Spleen (tissue), 7 donors: ENCODE measurements around the gene TBC1D16.

Experiments used
- CTCF ChIP-seq, 11 experiments: fragments of 200-600 bp in 7 of 11; fragments of 450-650 bp in 4 of 11; sonication (generic) in 4 of 11; IDR thresholded peaks in 8 of 11; conservative IDR thresholded peaks in 3 of 11; 1 replicate in 7 of 11; 2 replicates in 4 of 11; pipeline versions ENCODE4 v1.4.0 to v1.8.0; 2016 to 2021; ENCODE audit warnings: antibody characterized with exemption in 11 of 11, inconsistent platforms in 4 of 11, mild to moderate bottlenecking in 1 of 11
- POLR2A ChIP-seq, 3 donors: fragments of 450-650 bp; IDR thresholded peaks; one replicate each; pipeline ENCODE4 v1.5.1; 2017; ENCODE audit warnings: antibody characterized with exemption in 3 of 3, mild to moderate bottlenecking in 1 of 3
- POLR2AphosphoS5 ChIP-seq, 3 donors: sonication (generic); formaldehyde crosslinking; IDR thresholded peaks; one replicate each; pipeline ENCODE4 v1.5.1; 2017; ENCODE audit warnings: antibody characterized with exemption in 3 of 3
- donor health status: DM: no; HTN: no; CAD: no; lungs with moderate emphysema.
- donor health status: DM: no; HTN: no; CAD: no.
- donor health status: DM: no; HTN: no; CAD: no.

- TF ChIP-seq CTCF (IDR thresholded peaks at IDR 0.05 in 8 of 11, conservative IDR thresholded peaks at IDR 0.05 in 3 of 11) = no peak
- no peak for TF ChIP-seq POLR2AphosphoS5 (IDR thresholded peaks at IDR 0.05)
- no peak for TF ChIP-seq POLR2A (IDR thresholded peaks at IDR 0.05)
These were observed 124.0 kb downstream of the TBC1D16 start for GRCh38 chr17:79911430-79912399.
